GM12891 (cell line): Measurements from ENCODE around the gene CA10.

ENCODE experiments used
- POLR2A ChIP-seq: IDR thresholded peaks from 2 replicates; pipeline ENCODE4 v1.6.1; 2011; ENCODE audit warnings: low read depth, low read length, control low read depth
- POLR2AphosphoS5 ChIP-seq: IDR thresholded peaks from 2 replicates; pipeline ENCODE4 v1.6.1; 2011; ENCODE audit warnings: low read depth, low read length, control low read depth
- POU2F2 ChIP-seq: IDR thresholded peaks from 2 replicates; pipeline ENCODE4 v1.6.1; 2011; ENCODE audit warnings: low read depth, mild to moderate bottlenecking, control low read depth, low read length, moderate library complexity
- SPI1 ChIP-seq: IDR thresholded peaks from 2 replicates; pipeline ENCODE4 v1.6.1; 2011; ENCODE audit warnings: low read depth, low read length, control low read depth
- TAF1 ChIP-seq: IDR thresholded peaks from 2 replicates; pipeline ENCODE4 v1.6.1; 2011; ENCODE audit warnings: low read depth, low read length, control low read depth

GRCh38 chr17:51638971-51639370 is 519.5 kb downstream of the CA10 start:
- no peak for TF ChIP-seq POLR2AphosphoS5
- TF ChIP-seq TAF1 = no peak
- TF ChIP-seq POLR2A = no peak
- TF ChIP-seq SPI1 = no peak
- TF ChIP-seq POU2F2 = no peak
